ENCODE measurements around the gene PTH. TPM values are rescaled to one million over a fixed set of nuclear protein-coding genes. Genes with fewer than 3 reads are reported as not detected.

The PTH gene
- total RNA-seq, 1 experiment from 2014 or later = not detected

- Mint-ChIP-seq H3K9me3 (0 out of 2 replicates have a peak, but pooled peaks cover 8% of the 10 kb centered on the region), H3K27ac (no peak overlapping the region)
Observed at GRCh38 chr11:13449522-13449921, 46.3 kb downstream of the PTH start.

More at GRCh38 chr11:13449522-13449921, 46.3 kb downstream of the PTH start:
- POLR2A ChIA-PET = no interaction called here
- no peak overlapping the region for H3K4me3 Mint-ChIP-seq
- H3K4me1 Mint-ChIP-seq = peaks cover 3% of the 10 kb centered on the region; the same call in 1 of the 2 replicates
- H3K27me3 Mint-ChIP-seq (ENCODE audit: low read depth) = no peaks in the 10 kb centered on the region
- TF ChIP-seq ZNF138 (CRISPR knock-in tag; conservative IDR thresholded peaks at IDR 0.05) (no peak), SOX15 (CRISPR knock-in tag; IDR thresholded peaks at IDR 0.05) (no peak), CTCF (IDR thresholded peaks at IDR 0.05) (no peak), IRF2 (CRISPR knock-in tag; IDR thresholded peaks at IDR 0.05; ENCODE audit: borderline replicate concordance, low read depth) (no peak), SMAD3 (CRISPR knock-in tag; IDR thresholded peaks at IDR 0.05; ENCODE audit: borderline replicate concordance) (no peak), ZBTB21 (CRISPR knock-in tag; IDR thresholded peaks at IDR 0.05; ENCODE audit: borderline replicate concordance) (no peak), EMX1 (CRISPR knock-in tag; IDR thresholded peaks at IDR 0.05) (no peak), ETV6 (CRISPR knock-in tag; IDR thresholded peaks at IDR 0.05) (no peak), RELA (CRISPR knock-in tag; IDR thresholded peaks at IDR 0.05; ENCODE audit: borderline replicate concordance) (no peak), STAT6 (CRISPR knock-in tag; conservative IDR thresholded peaks at IDR 0.05; ENCODE audit: low read depth) (no peak), TEAD1 (CRISPR knock-in tag; IDR thresholded peaks at IDR 0.05) (no peak), TCF7 (CRISPR knock-in tag; IDR thresholded peaks at IDR 0.05; ENCODE audit: low read depth) (no peak)
- TF ChIP-seq, protein P1, sequence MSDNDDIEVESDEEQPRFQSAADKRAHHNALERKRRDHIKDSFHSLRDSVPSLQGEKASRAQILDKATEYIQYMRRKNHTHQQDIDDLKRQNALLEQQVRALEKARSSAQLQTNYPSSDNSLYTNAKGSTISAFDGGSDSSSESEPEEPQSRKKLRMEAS (CRISPR knock-in tag; IDR thresholded peaks at IDR 0.05) = no peak
- TF ChIP-seq, protein P2, sequence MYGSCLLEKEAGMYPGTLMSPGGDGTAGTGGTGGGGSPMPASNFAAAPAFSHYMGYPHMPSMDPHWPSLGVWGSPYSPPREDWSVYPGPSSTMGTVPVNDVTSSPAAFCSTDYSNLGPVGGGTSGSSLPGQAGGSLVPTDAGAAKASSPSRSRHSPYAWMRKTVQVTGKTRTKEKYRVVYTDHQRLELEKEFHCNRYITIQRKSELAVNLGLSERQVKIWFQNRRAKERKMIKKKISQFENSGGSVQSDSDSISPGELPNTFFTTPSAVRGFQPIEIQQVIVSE (CRISPR knock-in tag; IDR thresholded peaks at IDR 0.05; ENCODE audit: borderline replicate concordance) = no peak
- TF ChIP-seq, protein P3, sequence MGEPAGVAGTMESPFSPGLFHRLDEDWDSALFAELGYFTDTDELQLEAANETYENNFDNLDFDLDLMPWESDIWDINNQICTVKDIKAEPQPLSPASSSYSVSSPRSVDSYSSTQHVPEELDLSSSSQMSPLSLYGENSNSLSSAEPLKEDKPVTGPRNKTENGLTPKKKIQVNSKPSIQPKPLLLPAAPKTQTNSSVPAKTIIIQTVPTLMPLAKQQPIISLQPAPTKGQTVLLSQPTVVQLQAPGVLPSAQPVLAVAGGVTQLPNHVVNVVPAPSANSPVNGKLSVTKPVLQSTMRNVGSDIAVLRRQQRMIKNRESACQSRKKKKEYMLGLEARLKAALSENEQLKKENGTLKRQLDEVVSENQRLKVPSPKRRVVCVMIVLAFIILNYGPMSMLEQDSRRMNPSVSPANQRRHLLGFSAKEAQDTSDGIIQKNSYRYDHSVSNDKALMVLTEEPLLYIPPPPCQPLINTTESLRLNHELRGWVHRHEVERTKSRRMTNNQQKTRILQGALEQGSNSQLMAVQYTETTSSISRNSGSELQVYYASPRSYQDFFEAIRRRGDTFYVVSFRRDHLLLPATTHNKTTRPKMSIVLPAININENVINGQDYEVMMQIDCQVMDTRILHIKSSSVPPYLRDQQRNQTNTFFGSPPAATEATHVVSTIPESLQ (CRISPR knock-in tag; IDR thresholded peaks at IDR 0.05) = no peak
- TF ChIP-seq, protein P4, sequence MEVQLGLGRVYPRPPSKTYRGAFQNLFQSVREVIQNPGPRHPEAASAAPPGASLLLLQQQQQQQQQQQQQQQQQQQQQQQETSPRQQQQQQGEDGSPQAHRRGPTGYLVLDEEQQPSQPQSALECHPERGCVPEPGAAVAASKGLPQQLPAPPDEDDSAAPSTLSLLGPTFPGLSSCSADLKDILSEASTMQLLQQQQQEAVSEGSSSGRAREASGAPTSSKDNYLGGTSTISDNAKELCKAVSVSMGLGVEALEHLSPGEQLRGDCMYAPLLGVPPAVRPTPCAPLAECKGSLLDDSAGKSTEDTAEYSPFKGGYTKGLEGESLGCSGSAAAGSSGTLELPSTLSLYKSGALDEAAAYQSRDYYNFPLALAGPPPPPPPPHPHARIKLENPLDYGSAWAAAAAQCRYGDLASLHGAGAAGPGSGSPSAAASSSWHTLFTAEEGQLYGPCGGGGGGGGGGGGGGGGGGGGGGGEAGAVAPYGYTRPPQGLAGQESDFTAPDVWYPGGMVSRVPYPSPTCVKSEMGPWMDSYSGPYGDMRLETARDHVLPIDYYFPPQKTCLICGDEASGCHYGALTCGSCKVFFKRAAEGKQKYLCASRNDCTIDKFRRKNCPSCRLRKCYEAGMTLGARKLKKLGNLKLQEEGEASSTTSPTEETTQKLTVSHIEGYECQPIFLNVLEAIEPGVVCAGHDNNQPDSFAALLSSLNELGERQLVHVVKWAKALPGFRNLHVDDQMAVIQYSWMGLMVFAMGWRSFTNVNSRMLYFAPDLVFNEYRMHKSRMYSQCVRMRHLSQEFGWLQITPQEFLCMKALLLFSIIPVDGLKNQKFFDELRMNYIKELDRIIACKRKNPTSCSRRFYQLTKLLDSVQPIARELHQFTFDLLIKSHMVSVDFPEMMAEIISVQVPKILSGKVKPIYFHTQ (CRISPR knock-in tag; IDR thresholded peaks at IDR 0.05) = no peak
- TF ChIP-seq, protein P5, sequence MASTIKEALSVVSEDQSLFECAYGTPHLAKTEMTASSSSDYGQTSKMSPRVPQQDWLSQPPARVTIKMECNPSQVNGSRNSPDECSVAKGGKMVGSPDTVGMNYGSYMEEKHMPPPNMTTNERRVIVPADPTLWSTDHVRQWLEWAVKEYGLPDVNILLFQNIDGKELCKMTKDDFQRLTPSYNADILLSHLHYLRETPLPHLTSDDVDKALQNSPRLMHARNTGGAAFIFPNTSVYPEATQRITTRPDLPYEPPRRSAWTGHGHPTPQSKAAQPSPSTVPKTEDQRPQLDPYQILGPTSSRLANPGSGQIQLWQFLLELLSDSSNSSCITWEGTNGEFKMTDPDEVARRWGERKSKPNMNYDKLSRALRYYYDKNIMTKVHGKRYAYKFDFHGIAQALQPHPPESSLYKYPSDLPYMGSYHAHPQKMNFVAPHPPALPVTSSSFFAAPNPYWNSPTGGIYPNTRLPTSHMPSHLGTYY (CRISPR knock-in tag; IDR thresholded peaks at IDR 0.05) = no peak
- TF ChIP-seq, protein P6, sequence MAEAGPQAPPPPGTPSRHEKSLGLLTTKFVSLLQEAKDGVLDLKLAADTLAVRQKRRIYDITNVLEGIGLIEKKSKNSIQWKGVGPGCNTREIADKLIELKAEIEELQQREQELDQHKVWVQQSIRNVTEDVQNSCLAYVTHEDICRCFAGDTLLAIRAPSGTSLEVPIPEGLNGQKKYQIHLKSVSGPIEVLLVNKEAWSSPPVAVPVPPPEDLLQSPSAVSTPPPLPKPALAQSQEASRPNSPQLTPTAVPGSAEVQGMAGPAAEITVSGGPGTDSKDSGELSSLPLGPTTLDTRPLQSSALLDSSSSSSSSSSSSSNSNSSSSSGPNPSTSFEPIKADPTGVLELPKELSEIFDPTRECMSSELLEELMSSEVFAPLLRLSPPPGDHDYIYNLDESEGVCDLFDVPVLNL (CRISPR knock-in tag; IDR thresholded peaks at IDR 0.05; ENCODE audit: borderline replicate concordance, low read depth) = no peak
- CTCF ChIA-PET = interaction anchor here (0.7 kb wide), 1 partner anchor 13 kb away, joined by 3 read pairs; the partner anchor contains the start of gene BTBD10
- no peak for DNase-seq (ENCODE audit: low spot score)
- no peak for ATAC-seq
- H3K36me3 Mint-ChIP-seq = no peaks in the 10 kb centered on the region
